GM11168 (cell line): ENCODE data around the gene RPS15.

Experiments
- in situ Hi-C: fragments of 300-500 bp; cut with MboI; formaldehyde crosslinking; loops from one replicate; pipeline ENCODE4 v1.12.0; 2022; ENCODE audit warnings: low sequenced_read_pairs; ENCODE audit not compliant: unreplicated experiment

Gene RPS15

DNA sequence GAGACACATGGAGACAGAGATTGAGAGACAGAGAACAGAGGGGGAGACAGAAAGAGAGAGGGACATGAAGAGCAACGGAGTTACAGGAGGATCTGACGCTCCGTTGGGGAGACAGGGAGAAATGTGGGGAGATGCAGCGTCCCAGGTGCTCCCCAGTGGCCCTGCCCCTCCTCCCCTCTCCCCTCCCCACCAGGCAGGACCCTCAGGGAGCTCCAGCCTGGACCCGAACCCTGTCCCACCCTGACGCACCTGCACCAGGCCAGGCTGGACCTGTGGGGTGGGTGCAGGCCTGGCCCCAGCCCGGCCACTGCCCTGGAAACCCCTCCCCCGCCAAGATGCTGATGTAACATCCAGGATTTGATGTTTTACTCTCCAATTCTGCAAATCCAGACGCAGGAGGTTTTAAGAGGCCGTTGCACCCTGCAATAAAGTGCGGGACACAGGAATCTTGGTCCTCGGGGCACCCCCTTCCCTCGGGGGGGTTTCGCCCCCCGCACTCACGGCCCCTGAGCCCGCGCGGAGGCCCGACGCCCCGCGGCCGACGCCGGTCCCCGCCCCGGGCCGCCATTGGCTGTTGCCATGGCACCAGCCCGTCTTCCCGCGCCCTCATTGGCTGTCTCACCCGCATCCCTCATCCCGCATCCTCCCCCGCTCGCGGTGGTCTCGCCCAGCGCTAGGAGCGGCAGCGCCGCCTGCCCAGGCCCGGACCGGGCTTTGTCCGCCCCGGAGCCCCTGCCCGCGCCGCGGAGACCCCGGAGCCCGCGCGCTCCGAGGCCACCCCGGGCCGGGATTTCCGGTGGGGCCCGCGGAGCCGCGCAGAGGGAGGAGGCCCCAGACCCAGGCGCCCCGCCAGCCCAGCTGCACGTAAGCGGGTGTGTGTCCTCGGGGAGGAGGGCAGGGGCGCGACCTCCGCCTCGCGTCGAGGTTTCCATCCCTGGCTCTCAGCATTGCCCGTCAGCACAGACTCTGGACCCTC lies 11.6 kb downstream of the RPS15 start, which contains the start of gene APC2:
Gene APC2 (plus strand): TSS at position 655 of the 976 bp plus-strand sequence. CDS start 2,881 bp downstream, outside the sequence.
- in situ Hi-C loops = no loop called here

DNA sequence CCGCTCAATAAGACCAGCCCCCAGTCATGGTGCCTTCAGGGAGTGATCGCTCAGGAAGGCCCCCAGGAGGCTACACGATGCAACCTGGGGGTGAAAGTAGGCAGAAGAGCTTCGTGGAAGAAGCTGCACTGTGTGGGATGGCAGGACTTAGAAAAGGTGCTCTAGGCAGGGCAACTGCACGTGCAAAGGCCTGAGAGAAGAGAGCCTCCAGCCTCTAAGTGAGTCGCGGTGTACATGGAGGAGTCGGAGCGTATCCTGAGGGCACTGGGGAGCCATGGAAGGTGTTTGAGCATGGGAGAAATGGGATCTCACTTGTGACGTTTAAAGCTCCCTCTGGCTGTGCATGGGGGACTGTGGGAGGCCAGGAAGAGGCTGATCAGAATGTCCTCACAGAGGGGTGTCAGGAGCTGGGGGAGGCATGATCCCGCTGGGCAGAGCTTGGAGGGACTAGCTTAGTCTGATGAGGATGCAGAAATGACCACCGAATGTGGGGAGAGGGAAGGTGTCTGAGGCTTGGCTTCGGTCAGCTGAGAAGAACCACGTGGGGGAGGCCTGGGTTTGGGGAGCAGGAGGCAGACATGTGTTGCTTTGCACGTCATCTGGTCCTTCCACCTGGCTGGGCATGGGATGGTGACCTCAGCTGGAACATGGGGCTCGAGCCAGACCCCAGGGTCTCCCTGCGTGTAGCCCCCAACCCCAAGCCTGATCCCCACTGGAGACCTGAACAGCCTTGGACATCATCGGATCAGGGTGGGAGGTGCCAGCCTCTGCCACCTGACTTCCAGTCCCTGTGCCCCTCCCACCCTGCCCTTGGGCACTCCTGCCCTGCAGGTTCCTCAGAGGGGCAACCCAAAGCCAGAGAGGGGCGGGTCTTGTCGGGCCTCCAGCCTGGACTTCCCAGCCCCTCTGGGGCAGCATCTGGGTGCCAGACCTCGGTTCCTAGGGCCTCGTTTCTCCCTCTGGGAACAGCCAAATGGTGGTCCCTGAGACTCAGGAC lies 12.8 kb downstream of the RPS15 start:
- in situ Hi-C loops = no loop called here

DNA sequence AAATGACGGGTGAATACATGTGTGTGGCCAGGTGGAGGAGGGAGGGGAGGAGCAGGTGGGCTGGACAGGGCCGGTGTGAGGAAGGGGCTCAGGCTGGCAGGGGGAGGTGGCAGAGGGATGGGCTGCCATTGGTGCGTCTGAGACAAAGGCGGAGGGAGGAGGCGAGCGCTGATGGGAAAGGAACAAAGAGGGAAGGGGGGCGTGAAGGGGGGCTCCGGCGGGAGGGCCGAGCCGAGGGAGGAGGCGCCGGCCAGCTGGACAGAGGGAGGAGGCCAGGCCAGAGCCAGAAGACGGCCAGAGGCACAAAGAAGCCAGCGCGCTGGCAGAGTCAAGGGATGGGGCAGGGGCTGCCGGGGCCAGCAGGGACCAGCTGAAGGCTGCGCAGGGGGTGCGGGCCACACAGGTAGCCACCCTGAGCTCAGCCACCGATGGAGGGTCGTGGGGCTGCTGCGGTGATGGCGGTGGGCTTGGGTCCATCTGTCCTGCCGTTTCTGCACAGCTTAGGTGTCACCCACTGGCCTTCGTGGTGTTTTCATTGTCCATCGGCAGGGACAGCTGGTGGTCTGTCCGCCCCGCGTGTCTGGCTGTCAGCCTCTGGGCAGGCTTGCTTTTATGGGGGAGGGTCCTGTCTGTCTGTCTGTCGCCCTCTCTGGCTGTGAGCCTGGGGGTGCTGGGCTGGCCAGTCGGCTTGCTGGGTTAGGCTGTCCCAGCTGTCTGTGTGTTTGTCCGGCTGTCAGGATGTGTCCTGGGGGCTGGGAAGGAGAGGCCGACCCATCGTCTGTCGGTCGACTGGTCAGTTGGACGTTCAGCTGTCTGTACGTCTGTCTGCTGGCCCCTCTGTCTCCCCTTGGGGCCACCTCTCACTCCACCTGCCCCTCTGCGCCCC lies 14.0 kb downstream of the RPS15 start:
- in situ Hi-C loops = no loop called here

DNA sequence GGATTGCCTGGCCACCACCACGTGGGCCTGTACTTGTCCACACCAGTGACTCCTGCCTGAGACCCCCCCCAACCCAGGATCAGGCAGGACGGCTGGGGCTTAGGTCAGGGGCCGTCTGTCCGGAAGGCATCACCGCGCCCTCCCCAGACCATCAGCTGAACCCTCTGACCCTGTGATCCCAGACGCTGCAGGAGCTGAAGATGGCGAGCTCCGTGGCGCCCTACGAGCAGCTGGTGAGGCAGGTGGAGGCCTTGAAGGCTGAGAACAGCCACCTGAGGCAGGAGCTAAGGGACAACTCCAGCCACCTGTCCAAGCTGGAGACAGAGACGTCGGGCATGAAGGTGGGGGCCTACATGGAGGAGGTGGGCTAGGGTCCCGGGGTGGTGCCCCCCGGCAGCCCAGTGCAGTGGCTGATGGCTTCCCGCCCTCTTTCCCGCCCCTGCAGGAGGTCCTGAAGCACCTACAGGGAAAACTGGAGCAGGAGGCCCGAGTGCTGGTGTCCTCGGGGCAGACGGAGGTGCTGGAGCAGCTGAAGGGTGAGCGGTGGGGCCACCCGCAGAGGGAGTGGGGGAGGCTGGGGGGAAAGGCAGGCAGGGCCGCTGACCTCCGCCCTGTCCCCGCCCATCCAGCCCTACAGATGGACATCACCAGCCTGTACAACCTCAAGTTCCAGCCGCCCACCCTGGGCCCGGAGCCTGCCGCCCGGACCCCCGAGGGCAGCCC lies 14.8 kb downstream of the RPS15 start:
- in situ Hi-C loops = no loop called here

DNA sequence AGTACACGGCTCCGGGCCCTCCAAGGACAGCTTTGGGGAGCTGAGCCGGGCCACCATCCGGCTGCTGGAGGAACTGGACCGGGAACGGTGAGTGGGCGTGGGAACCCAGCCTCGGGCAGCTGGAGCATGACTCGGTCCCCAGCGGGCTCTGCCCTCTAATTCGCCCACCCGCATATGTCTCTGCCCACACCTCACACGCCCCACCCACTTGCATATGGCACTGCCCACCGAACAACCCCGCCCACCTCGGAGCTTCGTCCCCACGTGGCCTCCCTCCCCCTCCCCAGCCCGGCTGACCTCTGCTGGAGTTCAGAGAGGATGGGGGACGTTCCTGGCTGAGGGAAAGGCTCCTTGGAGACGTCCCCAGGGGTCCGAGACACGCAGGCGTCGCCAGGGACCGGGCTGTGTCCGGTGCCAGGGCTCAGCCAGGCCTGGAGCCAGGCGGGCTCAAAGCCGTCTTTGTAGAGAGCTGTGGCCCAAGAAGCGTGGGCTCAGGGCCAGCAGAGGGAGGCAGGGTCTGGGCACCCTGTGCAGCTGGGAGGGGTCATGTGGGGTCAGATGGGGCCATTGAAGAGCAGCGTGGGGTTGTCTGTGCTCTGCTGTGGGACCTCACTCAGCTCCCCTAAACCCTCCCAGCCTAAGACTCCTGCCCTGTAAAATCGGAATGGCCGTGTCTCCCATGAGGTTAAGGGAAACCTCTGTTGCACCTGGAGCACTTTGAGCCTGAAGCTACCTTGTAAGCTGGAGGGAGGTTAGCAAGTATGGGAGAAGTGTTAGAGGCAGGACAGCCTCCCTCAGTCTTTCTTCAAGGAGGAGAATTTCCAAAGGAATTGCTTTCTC lies 15.5 kb downstream of the RPS15 start:
- in situ Hi-C loops = no loop called here

DNA sequence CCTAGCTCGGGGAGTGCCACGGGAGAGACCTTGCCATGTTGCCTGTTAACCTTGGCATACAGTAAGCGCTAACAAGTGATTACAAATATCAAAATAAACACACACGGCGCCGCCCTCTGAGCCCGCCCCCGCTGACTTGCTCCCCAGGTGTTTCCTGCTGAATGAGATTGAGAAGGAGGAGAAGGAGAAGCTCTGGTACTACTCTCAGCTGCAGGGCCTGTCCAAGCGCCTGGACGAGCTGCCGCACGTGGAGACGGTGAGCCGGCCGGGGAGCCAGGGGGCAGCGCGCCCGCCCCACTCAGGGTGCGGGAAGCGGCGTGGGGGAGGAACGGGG lies 16.8 kb downstream of the RPS15 start:
- in situ Hi-C loops = no loop called here

DNA sequence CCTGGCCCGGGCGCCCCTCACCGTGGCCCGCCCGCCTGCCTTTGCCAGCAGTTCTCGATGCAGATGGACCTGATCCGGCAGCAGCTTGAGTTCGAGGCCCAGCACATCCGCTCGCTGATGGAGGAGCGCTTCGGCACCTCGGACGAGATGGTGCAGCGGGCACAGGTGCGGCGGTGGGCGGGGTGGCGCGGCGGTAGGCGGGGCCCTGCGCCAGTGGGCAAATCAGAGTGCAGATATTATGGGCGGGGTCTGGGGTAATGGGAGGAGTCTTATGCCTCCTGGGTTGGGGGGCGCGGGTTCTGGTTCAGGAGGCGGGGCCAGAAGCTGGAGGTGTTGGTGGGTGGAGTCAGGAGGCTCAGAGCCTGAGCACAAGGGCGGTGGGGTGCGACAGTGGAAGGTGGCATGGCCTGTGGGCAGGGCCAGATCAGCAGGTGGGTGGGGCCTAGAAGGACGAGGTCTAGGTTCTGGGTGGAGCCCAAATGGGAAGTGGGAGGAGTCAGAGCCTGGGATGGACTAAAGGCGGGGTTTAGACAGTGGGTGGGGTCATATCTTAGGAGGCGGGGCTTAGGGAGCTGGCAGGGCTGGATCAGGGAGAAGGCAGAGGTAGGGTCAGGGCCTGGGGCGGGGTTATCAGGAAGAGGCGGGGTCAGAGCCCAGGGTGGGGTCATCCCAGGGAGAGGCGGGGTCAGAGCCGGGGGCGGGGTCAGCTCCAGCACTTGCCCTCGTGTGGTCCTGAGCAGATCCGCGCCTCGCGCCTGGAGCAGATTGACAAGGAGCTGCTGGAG lies 17.3 kb downstream of the RPS15 start:
- in situ Hi-C loops = no loop called here

DNA sequence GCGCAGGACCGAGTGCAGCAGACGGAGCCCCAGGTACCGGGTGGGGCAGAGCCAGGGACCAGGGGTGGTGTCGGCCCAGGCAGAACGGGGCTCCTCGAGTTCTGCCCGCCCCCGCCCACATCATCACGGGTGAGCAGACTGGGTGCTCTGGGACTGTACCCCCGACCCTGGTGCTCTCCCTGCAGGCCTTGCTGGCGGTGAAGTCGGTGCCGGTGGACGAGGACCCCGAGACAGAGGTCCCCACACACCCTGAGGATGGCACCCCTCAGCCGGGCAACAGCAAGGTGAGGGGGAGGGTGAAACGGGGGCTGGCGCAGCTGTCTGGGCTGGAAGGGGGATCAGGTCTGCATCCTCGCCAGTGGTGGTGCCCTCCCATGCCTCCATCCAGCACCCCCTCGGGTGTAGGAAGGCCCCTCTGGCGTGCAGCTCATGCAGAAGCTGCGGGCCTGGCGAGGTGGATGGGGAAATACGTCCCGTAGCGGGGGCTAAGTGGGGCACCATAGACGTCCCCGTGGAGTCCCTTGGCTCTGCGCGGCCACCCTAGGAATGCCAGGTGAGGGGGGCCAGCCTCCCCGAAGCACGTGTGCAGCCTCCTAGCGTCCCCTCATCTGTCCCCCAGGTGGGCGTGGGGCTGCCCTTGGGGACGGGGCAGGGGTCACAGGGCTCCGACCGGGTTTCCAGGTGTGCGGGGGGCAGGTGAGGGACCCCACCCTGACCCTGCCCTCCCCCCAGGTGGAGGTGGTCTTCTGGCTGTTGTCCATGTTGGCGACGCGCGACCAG lies 18.1 kb downstream of the RPS15 start:
- in situ Hi-C loops = no loop called here

DNA sequence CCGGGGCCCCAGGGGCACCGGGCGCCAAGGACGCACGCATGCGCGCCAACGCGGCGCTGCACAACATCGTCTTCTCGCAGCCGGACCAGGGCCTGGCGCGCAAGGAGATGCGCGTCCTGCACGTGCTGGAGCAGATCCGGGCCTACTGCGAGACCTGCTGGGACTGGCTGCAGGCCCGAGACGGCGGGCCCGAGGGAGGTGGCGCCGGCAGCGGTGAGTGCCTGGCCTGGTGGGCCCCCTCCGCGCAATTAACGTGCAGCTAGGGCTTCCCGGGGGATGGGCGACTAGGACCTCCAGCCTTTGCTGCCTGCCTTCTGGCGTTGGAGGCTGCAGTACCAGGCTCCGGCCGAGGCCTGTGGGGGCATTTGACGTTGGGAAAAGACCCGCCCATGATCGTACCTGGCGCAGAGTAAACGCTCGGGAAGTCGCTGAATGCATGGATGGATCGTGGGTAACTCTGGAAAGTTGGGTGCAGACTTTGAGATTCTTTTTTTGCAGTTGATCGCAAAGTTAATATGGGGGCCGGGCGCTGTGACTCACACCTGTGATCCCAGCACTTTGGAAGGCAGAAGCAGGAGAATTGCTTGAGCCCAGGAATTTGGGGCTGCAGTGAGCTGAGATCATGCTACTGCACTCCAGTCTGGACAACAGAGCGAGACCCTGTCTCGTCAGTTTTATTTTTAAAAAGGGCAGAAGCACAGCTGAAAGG lies 19.0 kb downstream of the RPS15 start:
- in situ Hi-C loops = no loop called here

DNA sequence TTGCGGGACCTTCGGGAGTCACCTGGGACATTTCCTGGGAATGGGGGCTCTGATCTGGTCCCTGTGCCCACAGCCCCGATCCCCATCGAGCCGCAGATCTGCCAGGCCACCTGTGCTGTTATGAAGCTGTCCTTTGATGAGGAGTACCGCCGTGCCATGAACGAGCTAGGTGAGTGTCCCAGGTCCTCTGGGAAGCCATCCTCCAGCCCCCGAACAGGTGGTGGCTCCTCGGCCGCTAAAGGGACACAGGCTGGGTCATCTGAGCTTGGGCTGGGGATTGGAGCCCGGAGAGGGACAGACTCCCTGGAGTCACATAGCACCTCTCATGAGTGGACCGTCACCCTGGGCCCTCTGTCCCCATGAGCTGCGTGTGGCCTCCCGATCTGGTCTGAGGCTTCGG lies 19.7 kb downstream of the RPS15 start:
- in situ Hi-C loops = no loop called here

DNA sequence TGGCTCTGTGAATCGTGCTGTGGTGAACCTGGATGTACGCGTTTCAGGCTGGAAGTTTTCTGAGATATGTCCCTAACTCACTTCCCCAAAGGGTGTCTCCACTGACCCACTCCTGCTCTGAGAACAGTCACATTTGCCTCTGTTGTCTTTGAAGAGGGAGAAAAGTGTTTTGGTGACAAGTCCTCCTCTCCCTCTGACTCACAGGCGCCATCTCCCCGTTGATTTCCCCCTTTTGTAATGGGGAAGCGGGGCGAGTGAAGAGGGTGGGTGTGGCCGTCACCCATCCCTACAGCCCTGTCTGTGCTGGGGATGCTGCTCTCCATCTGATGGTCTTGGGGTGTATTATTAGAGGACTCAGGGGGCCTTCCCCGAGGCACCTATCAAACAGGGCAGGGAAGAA lies 21.3 kb downstream of the RPS15 start:
- in situ Hi-C loops = no loop called here

DNA sequence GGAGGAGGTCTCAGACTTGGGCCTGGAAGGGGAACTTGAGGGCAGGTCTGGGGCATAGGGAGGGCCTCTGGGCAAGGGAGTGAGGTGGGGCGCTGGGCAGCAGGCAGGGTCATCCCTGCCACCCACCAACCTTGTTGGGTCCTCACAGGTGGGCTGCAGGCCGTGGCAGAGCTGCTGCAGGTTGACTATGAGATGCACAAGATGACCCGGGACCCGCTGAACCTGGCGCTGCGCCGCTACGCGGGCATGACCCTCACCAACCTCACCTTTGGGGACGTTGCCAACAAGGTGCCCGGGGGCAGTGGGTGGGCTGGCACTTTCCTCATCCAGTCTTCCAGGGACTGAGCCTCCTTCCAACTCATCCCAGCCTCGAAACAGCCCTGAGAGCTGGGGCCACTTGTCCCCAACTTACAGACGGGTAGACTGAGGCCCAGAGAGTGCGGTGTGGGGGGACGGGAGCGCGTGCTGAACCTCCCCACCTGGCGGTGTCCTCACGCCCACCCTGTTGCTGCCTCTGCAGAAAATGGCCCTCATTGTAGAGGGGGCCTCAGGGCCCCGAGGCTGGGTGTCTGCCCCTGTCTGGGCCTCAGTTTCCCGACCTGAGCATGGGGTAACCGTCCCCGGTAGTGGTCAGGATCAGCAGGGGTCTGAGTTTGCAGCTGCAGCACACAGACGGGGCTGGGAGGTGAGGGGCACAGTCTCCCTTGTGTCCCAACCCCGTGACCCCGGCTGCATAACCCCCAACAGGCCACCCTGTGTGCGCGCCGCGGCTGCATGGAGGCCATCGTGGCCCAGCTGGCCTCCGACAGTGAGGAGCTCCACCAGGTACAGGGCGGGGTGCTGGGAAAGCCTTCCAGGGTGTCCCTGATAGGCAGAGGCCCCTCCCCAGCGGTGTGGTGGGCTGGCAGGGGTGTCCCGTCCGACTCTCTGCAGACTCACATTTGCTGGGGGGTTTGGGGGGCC lies 22.1 kb downstream of the RPS15 start:
- in situ Hi-C loops = no loop called here

DNA sequence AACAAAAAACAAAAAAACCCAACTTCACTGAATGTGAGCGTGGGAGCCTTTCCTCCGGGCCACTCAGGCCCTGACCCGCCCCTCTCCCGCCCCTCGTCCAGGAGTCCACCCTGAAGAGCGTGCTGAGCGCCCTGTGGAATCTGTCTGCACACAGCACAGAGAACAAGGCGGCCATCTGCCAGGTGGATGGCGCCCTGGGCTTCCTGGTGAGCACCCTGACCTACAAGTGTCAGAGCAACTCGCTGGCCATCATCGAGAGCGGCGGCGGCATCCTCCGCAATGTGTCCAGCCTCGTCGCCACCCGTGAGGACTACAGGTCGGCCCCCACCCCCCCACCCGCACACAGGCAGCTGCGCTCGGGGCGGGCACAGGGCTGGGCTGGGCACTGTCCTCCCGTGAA lies 23.7 kb downstream of the RPS15 start:
- in situ Hi-C loops = no loop called here

DNA sequence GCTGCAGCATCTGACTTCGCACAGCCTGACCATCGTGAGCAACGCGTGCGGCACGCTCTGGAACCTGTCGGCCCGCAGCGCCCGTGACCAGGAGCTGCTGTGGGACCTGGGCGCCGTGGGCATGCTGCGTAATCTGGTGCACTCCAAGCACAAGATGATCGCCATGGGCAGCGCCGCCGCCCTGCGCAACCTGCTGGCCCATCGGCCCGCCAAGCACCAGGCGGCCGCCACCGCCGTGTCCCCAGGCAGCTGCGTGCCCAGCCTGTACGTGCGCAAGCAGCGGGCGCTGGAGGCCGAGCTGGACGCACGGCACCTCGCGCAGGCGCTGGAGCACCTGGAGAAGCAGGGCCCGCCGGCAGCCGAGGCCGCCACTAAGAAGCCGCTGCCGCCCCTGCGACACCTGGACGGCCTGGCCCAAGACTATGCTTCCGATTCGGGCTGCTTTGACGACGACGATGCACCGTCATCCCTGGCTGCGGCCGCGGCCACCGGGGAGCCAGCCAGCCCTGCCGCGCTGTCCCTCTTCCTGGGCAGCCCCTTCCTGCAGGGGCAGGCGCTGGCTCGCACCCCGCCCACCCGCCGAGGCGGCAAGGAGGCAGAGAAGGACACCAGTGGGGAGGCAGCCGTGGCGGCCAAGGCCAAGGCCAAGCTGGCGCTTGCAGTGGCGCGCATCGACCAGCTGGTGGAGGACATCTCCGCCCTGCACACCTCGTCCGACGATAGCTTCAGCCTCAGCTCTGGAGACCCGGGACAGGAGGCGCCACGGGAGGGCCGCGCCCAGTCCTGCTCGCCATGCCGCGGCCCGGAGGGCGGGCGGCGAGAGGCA lies 27.2 kb downstream of the RPS15 start:
- in situ Hi-C loops = no loop called here
